Tibial artery (tissue), 4 donors: ENCODE data around the gene ANXA5.

Experiments
- DNase-seq, 2 donors: peaks; one replicate each; pipeline ENCODE4 v3.0.0-alpha.2; 2019
- H3K27ac ChIP-seq, 2 donors: fragments of 200-600 bp; sonication (generic) in 1 of 2; 1 replicate in 1 of 2; 2 replicates in 1 of 2; pipeline ENCODE4 v1.5.1; 2018 to 2019; ENCODE audit warnings: mild to moderate bottlenecking in 1 of 2
- H3K27me3 ChIP-seq, 2 donors: fragments of 200-600 bp; sonication (generic) in 1 of 2; one replicate each; pipeline versions ENCODE4 v1.5.1 to v1.6.0; 2016 to 2019
- H3K36me3 ChIP-seq, 3 donors: fragments of 200-600 bp; sonication (generic) in 2 of 3; one replicate each; pipeline ENCODE4 v1.5.1; 2016 to 2019; ENCODE audit warnings: mild to moderate bottlenecking in 2 of 3
- H3K4me1 ChIP-seq, 4 donors: fragments of 200-600 bp; sonication (generic) in 2 of 4; 1 replicate in 3 of 4; 2 replicates in 1 of 4; pipeline ENCODE4 v1.5.1; 2016 to 2019
- H3K4me3 ChIP-seq, 2 donors: fragments of 200-600 bp; sonication (generic) in 1 of 2; 1 replicate in 1 of 2; 2 replicates in 1 of 2; pipeline ENCODE4 v1.5.1; 2018 to 2019; ENCODE audit warnings: mild to moderate bottlenecking in 2 of 2
- H3K9me3 ChIP-seq, 3 donors: fragments of 200-600 bp; sonication (generic) in 1 of 3; one replicate each; pipeline ENCODE4 v1.5.1; 2016 to 2019
- CTCF ChIP-seq, 2 experiments: fragments of 200-600 bp in 1 of 2; fragments of 450-650 bp in 1 of 2; IDR thresholded peaks; one replicate each; pipeline ENCODE4 v1.5.1; 2017 to 2019; ENCODE audit warnings: antibody characterized with exemption in 2 of 2, mild to moderate bottlenecking in 1 of 2, moderate library complexity in 1 of 2
- intact Hi-C: fragments of 100-400 bp; cut with DNase I; formaldehyde crosslinking; loops from one replicate; pipeline ENCODE4 v1.15.0; 2023; ENCODE audit warnings: low total_unique reads

The ANXA5 gene

GRCh38 chr4:121685257-121685656 lies 11.5 kb downstream of the ANXA5 start:
- Histone ChIP-seq H3K9me3 (no peaks in the 10 kb centered on the region), H3K27me3 (no peaks in the 10 kb centered on the region), H3K4me1 (peaks cover 0 to 29% (median 22%) of the 10 kb centered on the region in 4 donors), H3K4me3 (no peak overlapping the region), H3K27ac (no peak overlapping the region), H3K36me3 (peaks cover 31 to 58% (median 48%) of the 10 kb centered on the region in 3 donors)
- intact Hi-C loops: no loop called here
- TF ChIP-seq CTCF (IDR thresholded peaks at IDR 0.05): no peak
- no peak for DNase-seq

GRCh38 chr4:121684561-121684960 lies 12.2 kb downstream of the ANXA5 start:
- no peak overlapping the region for H3K27ac ChIP-seq
- no peak overlapping the region for H3K4me3 ChIP-seq
- peaks cover 0 to 22% (median 15%) of the 10 kb centered on the region in 4 donors for H3K4me1 ChIP-seq
- H3K9me3 ChIP-seq: no peaks in the 10 kb centered on the region
- peaks cover 38 to 65% (median 55%) of the 10 kb centered on the region in 3 donors for H3K36me3 ChIP-seq
- no peak for DNase-seq
- no peak for TF ChIP-seq CTCF (IDR thresholded peaks at IDR 0.05)
- intact Hi-C loops: no loop called here
- no peaks in the 10 kb centered on the region for H3K27me3 ChIP-seq

- H3K4me1 ChIP-seq: peaks cover 0 to 17% (median 10%) of the 10 kb centered on the region in 4 donors
- no peaks in the 10 kb centered on the region for H3K9me3 ChIP-seq
- intact Hi-C loops: no loop called here
- no peak for DNase-seq
- no peak overlapping the region for H3K4me3 ChIP-seq
- H3K27me3 ChIP-seq: no peaks in the 10 kb centered on the region
- no peak for TF ChIP-seq CTCF (IDR thresholded peaks at IDR 0.05)
- no peak overlapping the region for H3K27ac ChIP-seq
- H3K36me3 ChIP-seq: peaks cover 43 to 70% (median 61%) of the 10 kb centered on the region in 3 donors
Observed at GRCh38 chr4:121684016-121684415, 12.8 kb downstream of the ANXA5 start.

- no peak overlapping the region for H3K4me3 ChIP-seq
- intact Hi-C loops: no loop called here
- H3K27me3 ChIP-seq: no peaks in the 10 kb centered on the region
- no peaks in the 10 kb centered on the region for H3K9me3 ChIP-seq
- no peak for TF ChIP-seq CTCF (IDR thresholded peaks at IDR 0.05)
- H3K4me1 ChIP-seq: no peaks in the 10 kb centered on the region
- H3K27ac ChIP-seq: no peak overlapping the region
- H3K36me3 ChIP-seq: peaks cover 64 to 92% (median 90%) of the 10 kb centered on the region in 3 donors
- DNase-seq: no peak
Observed at GRCh38 chr4:121680571-121680970, 16.2 kb downstream of the ANXA5 start.

- Histone ChIP-seq H3K27me3 (no peaks in the 10 kb centered on the region), H3K27ac (no peak overlapping the region), H3K36me3 (peaks cover 69 to 97% (median 92%) of the 10 kb centered on the region in 3 donors), H3K4me1 (no peaks in the 10 kb centered on the region), H3K4me3 (no peak overlapping the region), H3K9me3 (no peaks in the 10 kb centered on the region)
- intact Hi-C loops: no loop called here
- TF ChIP-seq CTCF (IDR thresholded peaks at IDR 0.05): no peak
- no peak for DNase-seq
Observed at GRCh38 chr4:121679951-121680350, 16.8 kb downstream of the ANXA5 start.

- H3K27ac ChIP-seq: no peak overlapping the region
- H3K36me3 ChIP-seq: peaks cover 76 to 99% (median 92%) of the 10 kb centered on the region in 3 donors
- intact Hi-C loops: no loop called here
- no peak overlapping the region for H3K4me3 ChIP-seq
- no peaks in the 10 kb centered on the region for H3K4me1 ChIP-seq
- no peak for TF ChIP-seq CTCF (IDR thresholded peaks at IDR 0.05)
- DNase-seq: no peak
- no peaks in the 10 kb centered on the region for H3K27me3 ChIP-seq
- H3K9me3 ChIP-seq: no peaks in the 10 kb centered on the region
Observed at GRCh38 chr4:121679267-121679666, 17.5 kb downstream of the ANXA5 start.
